ENCODE measurements around the gene ANKRD28.

The ANKRD28 gene

DNA sequence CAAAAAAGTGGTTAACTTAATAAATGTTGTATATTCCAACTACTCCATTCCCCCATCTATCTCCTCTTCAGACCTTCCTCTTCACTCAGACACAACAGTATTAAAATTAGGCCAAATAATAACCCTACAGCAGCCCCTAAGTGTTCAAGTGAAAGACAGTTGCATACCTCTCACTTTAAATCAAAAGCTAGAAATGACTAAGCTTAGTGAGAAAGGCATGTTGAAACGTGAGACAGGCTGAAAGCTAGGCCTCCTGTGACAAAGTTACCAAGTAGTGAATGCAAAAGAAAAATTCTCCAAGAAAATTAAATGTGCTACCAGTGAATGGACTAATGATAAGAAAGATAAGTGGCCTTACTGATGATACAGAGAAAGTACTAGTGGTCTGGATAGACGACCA, 71.7 kb downstream of the ANKRD28 start:
- DNase-seq, result no peak

DNA sequence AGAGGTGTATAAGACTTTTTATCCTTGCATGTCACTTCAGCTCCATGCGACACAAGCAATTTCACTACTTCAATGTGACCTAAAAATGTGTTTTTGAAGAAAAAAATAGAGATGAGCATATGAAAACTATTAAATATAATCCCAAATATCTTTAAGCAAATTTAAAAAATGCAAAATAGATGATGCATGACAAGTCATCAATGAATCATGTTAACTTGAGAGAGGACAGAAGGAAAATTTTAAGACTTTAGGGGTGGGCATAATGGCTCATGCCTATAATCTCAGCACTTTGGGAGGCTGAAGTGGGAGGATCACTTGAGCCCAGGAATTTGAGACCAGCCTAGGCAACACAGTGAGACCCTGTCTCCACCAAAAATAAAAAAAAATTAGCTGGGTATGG, 73.3 kb downstream of the ANKRD28 start:
- DNase-seq, result no peak

DNA sequence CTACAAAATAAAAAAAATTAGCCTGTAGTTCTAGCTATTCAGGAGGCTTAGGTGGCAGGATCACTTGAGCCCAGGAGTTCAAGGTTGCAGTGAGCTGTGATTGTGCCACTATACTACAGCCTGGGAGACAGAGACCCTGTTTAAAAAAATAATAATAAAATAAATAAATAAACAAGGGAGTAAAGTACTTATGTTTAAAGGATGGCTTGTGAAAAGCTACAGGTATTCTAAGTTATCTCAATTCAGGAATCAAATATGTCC, 74.2 kb downstream of the ANKRD28 start:
- no peak for DNase-seq

DNA sequence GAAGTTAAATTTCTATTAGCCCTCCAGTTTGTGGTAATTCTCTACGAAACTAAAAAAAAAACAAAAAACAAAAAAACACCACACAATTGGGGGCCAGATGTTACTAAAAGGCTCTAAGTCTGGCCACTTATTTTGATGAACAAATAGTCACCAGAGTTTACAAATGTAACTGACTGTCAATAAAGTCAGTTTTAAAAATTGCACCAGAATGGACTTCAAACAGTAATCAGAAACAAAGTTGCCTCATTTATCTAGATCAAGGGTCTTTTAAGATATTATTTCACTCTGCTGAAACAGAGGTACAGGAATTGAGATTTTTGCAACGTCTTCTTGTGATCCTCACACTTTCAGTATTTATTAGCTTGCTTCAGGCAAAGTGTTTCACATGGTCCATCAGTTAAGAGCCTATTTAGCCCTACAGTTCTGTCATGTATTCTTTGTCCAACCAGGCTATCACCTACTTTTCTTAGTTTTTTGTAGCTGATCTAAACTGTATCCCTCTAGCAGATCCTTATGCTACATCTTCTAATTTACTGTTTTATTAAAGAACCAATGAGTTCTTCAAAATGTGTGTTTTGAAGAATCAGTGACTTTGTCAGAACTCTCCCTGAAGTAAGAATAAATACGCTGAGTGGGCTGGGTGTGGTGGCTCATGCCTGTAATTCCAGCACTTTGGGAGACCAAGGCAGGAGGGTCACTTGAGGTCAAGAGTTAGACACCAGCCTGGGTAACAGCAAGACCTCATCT, 74.7 kb downstream of the ANKRD28 start:
- no peak for DNase-seq

DNA sequence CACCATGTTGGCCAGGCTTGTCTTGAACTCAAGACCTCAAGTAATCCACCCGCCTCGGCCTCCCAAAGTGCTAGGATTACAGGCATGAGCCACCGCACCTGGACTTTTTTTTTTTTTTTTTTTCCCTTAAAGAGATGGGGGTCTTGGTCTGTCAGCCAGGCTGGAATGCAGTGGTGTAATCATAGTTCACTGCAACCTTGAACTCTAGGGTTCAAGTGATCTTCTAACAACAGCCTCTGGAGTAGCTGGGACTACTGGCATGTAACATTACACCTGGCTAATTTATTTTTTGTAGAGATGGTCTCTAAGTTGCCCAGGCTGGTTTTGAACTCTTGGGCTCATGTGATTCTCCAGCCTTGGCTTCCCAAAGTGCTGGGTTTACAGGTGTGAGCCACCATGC, 81.6 kb downstream of the ANKRD28 start:
- no peak for DNase-seq

DNA sequence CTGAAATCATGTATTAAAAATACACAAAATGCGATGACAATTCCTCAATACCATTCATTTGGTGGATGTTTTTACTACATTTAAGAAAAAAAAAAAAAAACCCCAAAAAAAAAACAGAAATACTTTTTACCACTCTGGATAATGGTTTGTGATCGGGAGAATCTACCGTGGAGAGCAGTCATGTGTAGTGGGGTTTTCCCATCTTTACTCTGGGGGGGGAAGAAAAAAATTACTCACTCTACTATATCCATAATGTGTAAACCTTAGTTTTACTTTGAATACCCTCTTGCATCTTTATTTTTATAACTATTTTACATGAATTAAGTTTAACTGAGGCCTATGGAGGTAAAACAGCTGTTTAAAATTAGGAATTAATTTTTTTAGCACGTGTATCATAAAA, 83.3 kb downstream of the ANKRD28 start:
- no peak for DNase-seq

DNA sequence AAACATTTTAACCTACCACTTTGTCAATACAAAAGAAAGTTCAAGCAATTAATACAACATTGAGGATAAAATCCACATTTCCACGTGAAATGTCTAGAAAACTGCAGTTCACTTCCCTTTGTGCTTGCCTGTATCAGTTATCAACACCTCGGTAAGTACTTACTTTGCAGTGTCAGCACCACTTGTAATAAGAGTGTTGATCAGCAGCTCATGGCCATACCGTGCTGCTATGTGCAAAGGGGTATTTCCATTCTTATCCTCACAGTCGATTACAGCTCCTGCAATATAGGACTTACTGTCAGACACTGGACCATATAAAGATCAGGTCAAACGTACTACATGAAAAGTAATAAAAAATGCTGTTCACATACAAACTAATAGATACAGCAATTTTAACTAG, 84.4 kb downstream of the ANKRD28 start:
- no peak for DNase-seq

DNA sequence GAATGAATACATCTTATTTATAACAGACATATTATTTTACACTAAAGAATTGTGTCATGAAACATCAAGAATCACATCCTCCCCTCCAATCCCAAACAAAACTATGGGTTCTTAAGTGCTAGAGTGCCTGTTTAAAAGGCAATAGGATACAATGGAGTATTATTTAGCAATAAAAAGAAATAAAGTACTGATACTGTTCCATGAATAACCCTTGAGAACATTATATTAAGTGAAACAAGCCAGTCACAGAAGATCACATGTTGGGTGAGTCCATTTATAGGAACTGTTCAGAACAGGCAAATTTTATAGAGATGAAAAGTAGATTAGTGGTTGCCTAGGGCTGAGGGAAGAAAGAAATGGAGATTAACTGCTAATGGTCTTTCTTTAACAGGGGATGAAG, 86.5 kb downstream of the ANKRD28 start:
- DNase-seq, result no peak

DNA sequence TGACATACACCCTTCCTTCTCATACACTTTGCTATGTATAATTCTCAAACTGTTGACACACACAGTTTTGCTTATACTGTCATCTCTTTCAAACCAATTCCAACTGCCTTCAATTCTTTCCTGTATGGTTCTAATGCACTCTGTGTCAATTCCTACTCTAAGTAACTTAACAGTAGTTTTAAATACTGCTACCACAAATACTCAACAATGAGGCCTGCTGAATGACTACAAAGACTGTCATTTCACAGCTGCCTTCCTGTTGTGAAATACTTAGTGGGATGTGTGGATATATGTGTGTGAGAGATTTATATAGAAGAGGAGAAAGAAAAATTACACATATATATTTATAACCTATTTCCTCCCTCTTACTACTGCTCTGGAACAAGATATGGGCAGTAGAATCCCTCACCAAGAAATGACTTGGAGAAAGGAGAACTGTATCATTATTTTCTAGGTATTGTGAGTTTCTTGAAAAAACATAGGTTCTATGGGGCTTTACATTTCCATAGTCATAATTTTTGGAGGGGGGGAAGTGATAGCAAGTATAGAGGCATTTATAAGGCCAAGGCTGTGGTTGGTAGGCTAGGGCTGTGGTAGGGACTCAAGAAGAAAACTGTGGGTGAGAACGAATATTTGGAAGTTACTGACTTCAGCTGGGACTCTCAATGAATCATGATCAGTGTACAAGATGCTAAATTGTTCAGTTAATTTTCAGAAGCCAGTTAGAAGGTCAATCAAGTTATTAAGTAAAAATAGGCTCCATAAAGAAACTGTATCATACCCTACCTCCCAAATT, 88.7 kb downstream of the ANKRD28 start:
- DNase-seq, result no peak

DNA sequence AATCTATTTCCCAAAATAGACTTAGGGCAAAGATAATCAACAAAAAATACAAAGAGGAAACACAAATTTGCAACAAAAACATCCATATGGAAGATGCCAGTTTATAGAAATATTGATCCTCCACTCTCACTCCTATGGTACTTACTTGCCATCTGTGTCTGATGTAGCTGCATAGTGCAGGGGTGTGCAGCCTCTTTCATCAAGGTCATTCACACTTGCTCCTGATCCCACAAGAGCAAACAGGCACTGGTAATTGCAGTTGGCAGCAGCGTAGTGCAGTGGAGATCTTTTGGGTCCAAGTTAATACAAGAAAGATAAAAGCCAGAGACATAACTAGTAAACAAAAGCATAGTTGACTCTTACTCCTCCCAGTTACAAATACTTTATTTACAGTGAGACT, 90.0 kb downstream of the ANKRD28 start:
- DNase-seq, result no peak

DNA sequence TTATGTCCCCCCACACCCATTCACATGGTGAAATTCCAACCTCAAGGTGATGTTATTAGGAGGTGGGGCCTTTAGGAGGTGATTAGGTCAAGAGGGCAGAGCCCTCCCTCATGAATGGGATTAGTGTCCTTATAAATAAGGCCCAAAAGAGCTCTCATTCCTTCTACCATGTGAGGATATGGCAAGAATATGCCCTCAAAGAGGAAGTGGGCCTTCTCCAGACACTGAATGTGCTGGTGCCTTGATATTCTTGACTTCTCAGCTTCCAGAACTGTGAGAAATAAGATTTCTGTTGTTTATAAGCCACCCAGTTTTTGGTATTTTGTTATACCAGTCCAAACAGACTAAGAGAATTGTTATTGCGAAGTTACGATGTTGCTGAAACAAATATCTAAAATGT, 94.4 kb downstream of the ANKRD28 start:
- no peak for DNase-seq

DNA sequence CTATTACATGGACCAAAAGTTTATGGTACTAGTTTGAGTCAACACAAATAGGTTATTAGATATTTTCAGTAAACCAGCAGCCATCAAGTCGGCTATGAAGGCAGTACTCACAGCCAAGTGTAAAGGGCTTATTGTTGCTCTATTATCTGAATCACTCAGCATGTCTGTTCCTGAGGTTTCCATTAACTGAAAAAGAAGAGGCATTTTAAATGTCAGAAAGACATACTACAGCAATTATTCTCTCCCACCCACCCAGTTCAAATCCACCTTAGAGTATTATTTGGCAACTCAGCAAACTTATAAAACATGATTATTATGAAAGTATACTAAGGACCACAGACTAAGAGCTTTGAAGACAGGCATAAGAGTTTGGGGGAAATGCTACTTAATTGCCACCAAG, 103.2 kb downstream of the ANKRD28 start:
- DNase-seq, result no peak

DNA sequence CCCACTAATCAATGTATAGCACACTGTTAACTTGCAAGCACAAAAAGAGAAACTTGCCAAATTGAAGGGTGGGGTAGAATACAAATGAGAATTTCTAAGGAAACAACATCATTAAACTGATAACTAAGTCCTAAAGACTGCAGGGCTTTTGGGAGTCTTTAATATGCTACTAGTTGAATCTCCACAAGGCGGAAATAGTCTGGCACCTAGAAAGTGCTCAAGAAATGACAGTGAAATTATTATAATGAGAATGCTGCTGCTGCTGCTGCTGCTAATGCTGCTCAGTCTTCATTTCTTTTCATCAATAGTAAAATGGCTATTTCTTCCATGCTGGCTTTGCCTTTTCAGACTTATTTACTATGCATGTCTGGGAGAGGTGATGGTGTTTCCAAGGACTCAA, 104.4 kb downstream of the ANKRD28 start:
- DNase-seq, result no peak

DNA sequence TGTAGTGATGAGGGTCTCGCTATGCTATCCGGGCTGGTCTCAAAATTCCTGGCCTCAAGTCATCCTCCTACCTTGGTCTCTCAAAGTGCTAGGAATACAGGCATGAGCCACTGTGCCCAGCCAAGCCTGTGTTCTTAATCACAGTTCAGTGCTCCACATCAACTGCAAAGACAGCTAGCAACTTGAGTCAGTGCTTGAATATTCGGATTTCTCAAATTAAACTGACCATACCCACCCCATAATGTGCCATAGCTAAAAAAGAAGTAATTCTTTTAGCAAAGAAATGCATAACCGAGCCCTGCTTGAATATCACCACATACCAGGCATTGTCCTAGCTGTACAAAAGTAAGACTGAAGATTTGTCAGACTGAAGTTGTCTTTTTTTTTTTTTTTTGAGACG, 107.0 kb downstream of the ANKRD28 start:
- DNase-seq, result no peak

DNA sequence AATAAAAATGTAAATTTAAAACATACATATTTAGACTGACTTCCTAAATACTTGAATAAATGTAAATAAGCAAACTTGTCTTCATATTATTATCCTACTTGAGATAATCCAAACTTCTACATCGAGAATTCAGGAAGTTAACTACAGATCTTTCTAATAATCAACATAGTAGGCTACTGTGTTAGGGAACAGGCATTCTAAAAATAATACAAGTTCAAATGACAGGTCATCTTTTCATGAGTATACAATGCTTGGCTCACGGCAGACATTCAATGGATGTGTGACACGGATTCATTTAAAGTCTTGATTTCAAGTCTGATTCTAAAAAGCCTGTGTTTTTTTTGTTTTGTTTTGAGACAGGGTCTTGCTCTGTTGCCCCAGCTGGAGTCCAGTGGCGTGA, 107.5 kb downstream of the ANKRD28 start:
- DNase-seq, result no peak

DNA sequence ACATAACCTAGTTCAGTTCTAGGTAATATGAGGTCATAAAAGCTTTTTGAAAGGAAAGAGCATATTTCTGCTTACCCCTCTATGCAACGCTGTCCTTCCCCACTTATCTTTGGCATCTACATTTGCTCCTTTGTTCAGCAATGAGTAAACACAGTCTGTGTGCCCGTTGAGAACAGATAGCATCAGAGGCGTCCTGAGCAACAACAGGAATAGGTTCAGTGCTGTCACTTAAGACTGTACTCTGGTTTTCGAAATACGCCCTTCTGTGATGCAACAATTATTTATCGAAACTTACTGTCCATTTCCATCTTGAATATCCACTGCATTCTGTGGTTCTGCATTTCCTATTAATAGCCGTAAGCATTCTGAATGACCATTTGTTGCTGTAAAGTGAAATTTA, 111.9 kb downstream of the ANKRD28 start:
- no peak for DNase-seq

DNA sequence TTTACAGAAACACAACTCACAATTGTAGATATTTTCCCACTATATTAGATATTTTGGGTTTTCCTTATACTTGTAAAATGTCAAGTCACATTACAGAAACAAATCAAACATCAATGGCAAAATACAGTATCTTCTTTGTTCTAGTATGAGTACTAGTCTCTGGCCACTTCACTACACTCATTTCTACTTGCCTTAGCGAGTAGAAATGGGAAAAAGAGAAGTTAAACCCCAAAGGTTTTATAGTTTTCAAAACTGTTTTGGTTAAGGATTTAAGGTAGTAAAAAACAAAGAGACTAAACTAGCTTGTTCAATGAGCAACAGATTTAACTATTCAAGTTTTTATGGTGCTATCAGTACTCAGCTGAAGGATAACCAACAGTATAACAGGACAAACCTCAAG, 114.5 kb downstream of the ANKRD28 start:
- DNase-seq, result no peak

DNA sequence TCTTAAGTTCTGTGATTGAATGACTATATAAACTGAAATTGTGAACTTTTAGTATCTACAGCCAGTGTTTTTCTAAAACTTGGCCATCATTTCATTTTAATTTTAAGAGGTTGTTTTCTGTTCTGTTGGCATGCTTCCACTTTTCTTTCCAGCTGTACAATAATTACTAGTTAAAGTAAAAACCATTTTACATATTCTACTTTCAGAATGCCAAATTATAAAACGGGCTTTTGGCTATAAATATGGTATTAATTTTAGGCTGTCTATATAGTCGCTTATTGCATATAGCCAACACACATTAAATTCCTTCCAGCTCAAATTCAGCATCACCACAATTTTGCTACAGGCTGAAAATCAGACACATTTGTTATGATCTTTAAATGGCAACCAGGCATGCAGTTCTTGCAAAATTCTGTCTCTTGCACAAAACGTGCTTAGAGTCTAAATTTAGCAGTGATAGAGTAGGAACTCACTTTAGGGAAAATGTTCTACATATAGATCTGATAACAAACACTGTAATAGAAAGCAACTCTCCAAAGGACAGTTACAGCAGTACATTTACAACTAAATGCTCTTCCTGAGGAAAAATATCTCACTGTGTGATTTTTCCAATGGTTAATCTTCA, 115.1 kb downstream of the ANKRD28 start:
- DNase-seq, result peak in 1 of 51 donors; percentile 41

DNA sequence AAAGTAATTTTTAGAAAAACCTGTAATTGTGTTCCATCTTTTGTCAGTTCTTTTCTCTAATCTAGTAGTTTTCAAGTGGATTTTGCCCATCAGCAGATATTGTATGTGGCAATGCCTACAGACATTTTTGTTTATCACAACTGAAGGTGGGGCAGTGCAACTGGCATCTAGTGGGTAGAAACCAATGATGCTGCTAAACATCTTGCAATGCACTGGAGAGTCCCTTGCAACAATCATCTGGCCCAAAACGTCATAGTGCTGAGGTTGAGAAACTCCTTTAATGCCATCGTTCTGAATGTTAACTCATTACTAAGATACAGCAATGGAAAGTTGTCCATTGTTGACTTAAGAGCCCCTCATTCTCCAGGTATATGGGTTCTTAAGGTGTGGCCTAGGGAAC, 116.1 kb downstream of the ANKRD28 start:
- DNase-seq, result no peak

DNA sequence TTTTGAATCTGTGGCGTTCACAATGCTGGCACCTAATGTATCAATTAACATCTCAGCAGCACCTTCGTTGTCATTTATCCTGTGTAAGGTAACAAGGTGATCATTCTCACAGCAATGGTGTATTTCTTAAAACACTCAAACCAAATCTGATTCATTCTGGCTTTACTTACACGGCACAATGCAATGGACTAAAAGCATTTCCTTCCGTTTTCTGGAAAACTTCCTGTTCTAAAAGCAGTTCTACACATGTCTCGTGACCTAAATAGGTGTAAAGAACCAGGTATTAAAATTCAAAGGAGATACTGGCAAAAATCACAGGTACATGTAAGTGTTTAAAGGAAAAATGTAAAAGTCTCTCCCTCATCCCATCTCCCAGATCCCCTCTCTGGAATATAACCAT, 118.5 kb downstream of the ANKRD28 start:
- no peak for DNase-seq

DNA sequence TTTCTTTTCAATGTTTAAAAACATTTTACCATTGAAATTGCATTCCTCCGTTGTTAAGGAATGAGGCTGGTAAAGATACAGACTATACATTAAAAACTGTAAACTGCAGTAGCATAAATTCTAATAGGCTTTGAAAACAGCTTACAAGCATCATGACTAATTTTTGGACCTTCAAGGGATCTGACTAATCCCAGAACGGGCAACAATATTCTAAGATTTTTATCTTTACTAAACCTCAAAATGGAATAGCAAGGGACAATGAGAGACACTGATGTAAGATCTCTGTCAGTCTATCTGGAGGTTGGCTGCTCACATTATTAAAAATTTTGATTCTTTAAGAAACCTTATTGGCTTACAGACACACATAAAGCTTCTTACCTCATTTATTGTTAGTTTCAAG, 121.5 kb downstream of the ANKRD28 start:
- DNase-seq, result no peak

DNA sequence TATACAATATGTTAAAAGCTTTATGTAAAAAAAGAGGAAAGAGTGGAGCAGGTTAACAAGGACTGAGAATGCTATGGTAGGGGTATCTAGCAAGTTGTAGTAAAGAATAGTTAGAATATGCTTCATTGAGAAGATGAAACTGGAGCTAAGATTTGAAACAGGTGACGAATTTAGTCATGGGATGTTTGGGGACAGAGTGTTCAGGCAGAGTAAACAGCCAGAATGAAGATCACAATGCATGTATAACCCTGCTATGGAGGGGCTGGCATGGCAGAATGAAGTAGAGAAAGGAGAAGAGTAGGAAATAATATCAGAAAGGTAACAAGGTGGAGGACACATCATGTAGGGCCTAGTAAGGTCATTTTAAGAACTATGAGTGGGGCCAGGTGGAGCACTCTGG, 124.2 kb downstream of the ANKRD28 start:
- no peak for DNase-seq

DNA sequence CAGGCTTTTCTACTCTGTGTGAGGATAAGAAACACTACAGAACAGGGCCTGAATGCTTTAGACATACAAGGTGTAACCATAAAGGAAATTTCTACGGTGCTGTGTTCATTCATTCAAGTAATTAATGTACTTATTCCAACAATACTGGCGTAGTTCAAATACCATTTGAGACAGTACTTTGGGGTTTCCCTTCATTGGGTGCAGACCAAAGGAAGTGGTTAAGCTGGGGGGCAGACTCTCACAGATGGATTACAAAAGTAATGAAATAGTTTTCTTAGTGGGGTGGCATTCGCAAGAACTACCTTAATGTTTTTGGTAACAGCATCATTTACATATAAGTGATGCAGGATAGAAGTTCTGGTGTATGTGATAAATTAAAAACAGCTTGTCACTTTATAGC, 130.3 kb downstream of the ANKRD28 start:
- DNase-seq, result no peak
